Endodermal cell (in vitro differentiated cells): ENCODE data around the gene FMO5. TPM values are rescaled to one million over a fixed set of nuclear protein-coding genes. Genes with fewer than 3 reads are reported as not detected.

Experiments
- DNase-seq: peaks from one replicate; pipeline ENCODE4 v3.0.0-alpha.2; 2017
- H3K27ac ChIP-seq: 2 replicates; pipeline ENCODE4 v1.5.1; 2013; ENCODE audit warnings: mild to moderate bottlenecking, low read depth, low read length, moderate library complexity
- H3K27me3 ChIP-seq: 2 replicates; pipeline ENCODE4 v1.6.1; 2013; ENCODE audit warnings: mild to moderate bottlenecking, low read length, moderate library complexity; ENCODE audit not compliant: insufficient read depth, control insufficient read depth, poor library complexity, severe bottlenecking
- H3K36me3 ChIP-seq: 2 replicates; pipeline ENCODE4 v1.7.0; 2013; ENCODE audit warnings: mild to moderate bottlenecking, low read length, moderate library complexity; ENCODE audit not compliant: control insufficient read depth, insufficient read depth
- H3K4me1 ChIP-seq: one replicate; pipeline ENCODE4 v1.7.0; 2013; ENCODE audit warnings: low read length; ENCODE audit not compliant: control insufficient read depth, insufficient read depth
- H3K4me3 ChIP-seq: 2 replicates; pipeline ENCODE4 v1.5.1; 2013; ENCODE audit warnings: mild to moderate bottlenecking, low read length, moderate library complexity
- H3K9ac ChIP-seq: 2 replicates; pipeline ENCODE4 v1.6.1; 2013; ENCODE audit warnings: mild to moderate bottlenecking, low read length, moderate library complexity; ENCODE audit not compliant: poor library complexity, severe bottlenecking; ENCODE audit errors: extremely low read depth
- H3K9me3 ChIP-seq: 2 replicates; pipeline ENCODE4 v1.6.1; 2013; ENCODE audit warnings: mild to moderate bottlenecking, low read length, moderate library complexity; ENCODE audit not compliant: control insufficient read depth
- H3K27ac Mint-ChIP-seq: 2 replicates; pipeline ENCODE4 v1.8.0; 2020; ENCODE audit warnings: mixed read lengths
- H3K27me3 Mint-ChIP-seq: 2 replicates; pipeline ENCODE4 v1.8.0; 2021; ENCODE audit warnings: mild to moderate bottlenecking, mixed read lengths; ENCODE audit not compliant: insufficient read depth
- H3K36me3 Mint-ChIP-seq: 2 replicates; pipeline ENCODE4 v1.8.0; 2020; ENCODE audit warnings: low read depth, mixed read lengths
- H3K4me1 Mint-ChIP-seq: 2 replicates; pipeline ENCODE4 v1.8.0; 2020; ENCODE audit warnings: mixed read lengths
- H3K4me3 Mint-ChIP-seq: 2 replicates; pipeline ENCODE4 v1.8.0; 2020; ENCODE audit warnings: mild to moderate bottlenecking, moderate library complexity, mixed read lengths
- H3K9me3 Mint-ChIP-seq: 2 replicates; pipeline ENCODE4 v1.8.0; 2020; ENCODE audit warnings: mild to moderate bottlenecking, mixed read lengths
- CTCF ChIP-seq: fragments of 200-600 bp; sonication (generic); conservative IDR thresholded peaks from 2 replicates; pipeline ENCODE4 v1.5.0; 2021; ENCODE audit warnings: antibody characterized with exemption, mild to moderate bottlenecking
- WGBS, 2 experiments: methylation state at CpG; one replicate each; pipeline versions ENCODE4 v1.1.5 to v1.1.7; 2013; ENCODE audit warnings: missing lambda C conversion rate in 2 of 2, mixed read lengths in 1 of 2; ENCODE audit not compliant: insufficient coverage in 1 of 2, insufficient read length in 1 of 2; 5-methylcytosine and 5-hydroxymethylcytosine counted together
- total RNA-seq, 2 donors: library from RNA; stranded (reverse); fragmentation: NEBNext Ultra II Directional in 1 of 2; extraction: Animal tissue kit (Norgen Biotek cat#: 25700) in 1 of 2; gene quantifications; 2 replicates in 1 of 2; 3 replicates in 1 of 2; pipeline ENCODE4 v1.2.1, GENCODE V29; 2021

FMO5 gene
- total RNA-seq, 2 donors from 2014 or later, result 13.9 to 14.1 TPM

- H3K4me1 ChIP-seq, result peaks cover 36% of the 10 kb centered on the region
- no peaks in the 10 kb centered on the region for H3K36me3 ChIP-seq
- H3K27ac Mint-ChIP-seq, result no peak overlapping the region
- H3K4me3 ChIP-seq, result no peak overlapping the region
- no peaks in the 10 kb centered on the region for H3K27me3 ChIP-seq
- H3K9me3 Mint-ChIP-seq, result no peaks in the 10 kb centered on the region
- no peak for TF ChIP-seq CTCF
- no peaks in the 10 kb centered on the region for H3K27me3 Mint-ChIP-seq
- no peak overlapping the region for H3K27ac ChIP-seq
- no peak overlapping the region for H3K4me3 Mint-ChIP-seq
- no peaks in the 10 kb centered on the region for H3K9me3 ChIP-seq
- H3K36me3 Mint-ChIP-seq, result peaks cover 19% of the 10 kb centered on the region
- H3K4me1 Mint-ChIP-seq, result peaks cover 34% of the 10 kb centered on the region
- WGBS, 2 experiments, result 86% methylated on average over 1 of the region's 2 CpGs; no CpG with 5 or more reads in 1 of the 2 experiments
- H3K9ac ChIP-seq, result no peak overlapping the region
- DNase-seq, result no peak
Measured at GRCh38 chr1:147210987-147211386, 14.2 kb downstream of the FMO5 start.

GRCh38 chr1:147209825-147210821, 15.0 kb downstream of the FMO5 start:
- TF ChIP-seq CTCF, result no peak
- peaks cover 32% of the 10 kb centered on the region for H3K4me1 ChIP-seq
- no peak overlapping the region for H3K27ac ChIP-seq
- DNase-seq, result no peak
- no peak overlapping the region for H3K9ac ChIP-seq
- Mint-ChIP-seq H3K27me3 (no peaks in the 10 kb centered on the region), H3K9me3 (no peaks in the 10 kb centered on the region), H3K27ac (no peak overlapping the region), H3K4me1 (peaks cover 26% of the 10 kb centered on the region), H3K36me3 (peaks cover 19% of the 10 kb centered on the region), H3K4me3 (no peak overlapping the region)
- WGBS, 2 experiments, result 86 to 95% methylated on average over 2 of the region's 3 CpGs
- H3K9me3 ChIP-seq, result no peaks in the 10 kb centered on the region
- H3K36me3 ChIP-seq, result no peaks in the 10 kb centered on the region
- H3K27me3 ChIP-seq, result no peaks in the 10 kb centered on the region
- H3K4me3 ChIP-seq, result no peak overlapping the region

GRCh38 chr1:147208619-147209018, 16.5 kb downstream of the FMO5 start:
- H3K4me1 Mint-ChIP-seq, result peaks cover 23% of the 10 kb centered on the region
- H3K27me3 ChIP-seq, result no peaks in the 10 kb centered on the region
- peaks cover 31% of the 10 kb centered on the region for H3K4me1 ChIP-seq
- no peak overlapping the region for H3K9ac ChIP-seq
- no peaks in the 10 kb centered on the region for H3K9me3 ChIP-seq
- no peak for DNase-seq
- H3K27ac ChIP-seq, result no peak overlapping the region
- no peaks in the 10 kb centered on the region for H3K9me3 Mint-ChIP-seq
- H3K36me3 Mint-ChIP-seq, result peaks cover 23% of the 10 kb centered on the region
- H3K27me3 Mint-ChIP-seq, result peaks cover 2% of the 10 kb centered on the region
- TF ChIP-seq CTCF, result no peak
- no peak overlapping the region for H3K27ac Mint-ChIP-seq
- H3K4me3 Mint-ChIP-seq, result no peak overlapping the region
- 75 to 95% methylated on average over 3 to 7 of the region's 7 CpGs for WGBS, 2 experiments
- no peaks in the 10 kb centered on the region for H3K36me3 ChIP-seq
- no peak overlapping the region for H3K4me3 ChIP-seq
